GM12865 (cell line): Measurements from ENCODE around the gene MYO1E.
A peak's percentile ranks its signal among the peaks of the same experiment; 100 is the strongest.

Source experiments
- DNase-seq: peaks from one replicate; pipeline ENCODE4 v3.0.0; 2010; ENCODE audit warnings: low read depth
- H3K4me3 ChIP-seq: 2 replicates; pipeline ENCODE4 v1.5.1; 2011; ENCODE audit warnings: mild to moderate bottlenecking, low read depth, low read length, control low read depth
- CTCF ChIP-seq: IDR thresholded peaks from 2 replicates; pipeline ENCODE4 v1.5.1; 2011; ENCODE audit warnings: low read length, control low read depth, low read depth, inconsistent platforms; ENCODE audit not compliant: insufficient read depth; ENCODE audit errors: missing control alignments

Gene MYO1E

GRCh38 chr15:59259137-59259943, 113.3 kb downstream of the MYO1E start:
- no peak for TF ChIP-seq CTCF

GRCh38 chr15:59258317-59258716, 114.4 kb downstream of the MYO1E start:
- no peak for DNase-seq
- TF ChIP-seq CTCF, result no peak
- H3K4me3 ChIP-seq, result no peak overlapping the region

More at GRCh38 chr15:59259137-59259943, 113.3 kb downstream of the MYO1E start:
- no peak overlapping the region for H3K4me3 ChIP-seq
- no peak for DNase-seq

- TF ChIP-seq CTCF, result no peak
- no peak for DNase-seq
- no peak overlapping the region for H3K4me3 ChIP-seq
Observed at GRCh38 chr15:59257140-59257539, 115.5 kb downstream of the MYO1E start.

- no peak for DNase-seq
- no peak for TF ChIP-seq CTCF
- H3K4me3 ChIP-seq, result no peak overlapping the region
Observed at GRCh38 chr15:59256482-59256881, 116.2 kb downstream of the MYO1E start.

GRCh38 chr15:59255680-59256336, 116.9 kb downstream of the MYO1E start:
- TF ChIP-seq CTCF, result no peak
- no peak for DNase-seq
- H3K4me3 ChIP-seq, result no peak overlapping the region

- H3K4me3 ChIP-seq, result no peak overlapping the region
- DNase-seq, result peak; percentile 54
- no peak for TF ChIP-seq CTCF
Observed at GRCh38 chr15:59252137-59252536, 120.5 kb downstream of the MYO1E start.
